ENCODE results near the gene HNRNPA3.
"Not testable (repeated sequence)": the region's sequence is repeated elsewhere in the genome, so short reads cannot be mapped to it uniquely, and the experiment has no call there.

HNRNPA3 gene

DNA sequence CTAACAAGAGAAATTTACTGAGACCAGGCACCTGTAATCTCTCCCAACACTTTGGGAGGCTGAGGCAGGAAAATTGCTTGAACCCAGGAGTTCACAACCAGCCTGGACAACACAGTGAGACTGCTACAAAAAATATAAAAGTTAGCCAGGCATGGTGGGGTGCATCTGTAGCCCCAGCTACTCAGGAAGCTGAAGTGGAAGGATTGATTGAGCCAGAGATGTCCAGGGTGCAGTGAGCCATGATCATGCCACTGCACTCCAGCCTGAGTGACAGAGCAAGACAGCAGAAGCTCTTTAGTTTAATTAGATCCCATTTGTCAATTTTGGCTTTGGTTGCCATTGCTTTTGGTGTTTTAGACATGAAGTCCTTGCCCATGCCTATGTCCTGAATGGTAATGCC is 32.9 kb upstream of the HNRNPA3 start:
- not testable (repeated sequence) for H3K4me3 Mint-ChIP-seq; H3K27ac Mint-ChIP-seq; H3K36me3 Mint-ChIP-seq (ENCODE audit: low read depth); H3K9me3 Mint-ChIP-seq; H3K4me1 Mint-ChIP-seq (ENCODE audit: low read depth); DNase-seq (ENCODE audit: low spot score)
- peaks cover 35% of the 10 kb centered on the region for H3K27me3 Mint-ChIP-seq (ENCODE audit: low read depth)

DNA sequence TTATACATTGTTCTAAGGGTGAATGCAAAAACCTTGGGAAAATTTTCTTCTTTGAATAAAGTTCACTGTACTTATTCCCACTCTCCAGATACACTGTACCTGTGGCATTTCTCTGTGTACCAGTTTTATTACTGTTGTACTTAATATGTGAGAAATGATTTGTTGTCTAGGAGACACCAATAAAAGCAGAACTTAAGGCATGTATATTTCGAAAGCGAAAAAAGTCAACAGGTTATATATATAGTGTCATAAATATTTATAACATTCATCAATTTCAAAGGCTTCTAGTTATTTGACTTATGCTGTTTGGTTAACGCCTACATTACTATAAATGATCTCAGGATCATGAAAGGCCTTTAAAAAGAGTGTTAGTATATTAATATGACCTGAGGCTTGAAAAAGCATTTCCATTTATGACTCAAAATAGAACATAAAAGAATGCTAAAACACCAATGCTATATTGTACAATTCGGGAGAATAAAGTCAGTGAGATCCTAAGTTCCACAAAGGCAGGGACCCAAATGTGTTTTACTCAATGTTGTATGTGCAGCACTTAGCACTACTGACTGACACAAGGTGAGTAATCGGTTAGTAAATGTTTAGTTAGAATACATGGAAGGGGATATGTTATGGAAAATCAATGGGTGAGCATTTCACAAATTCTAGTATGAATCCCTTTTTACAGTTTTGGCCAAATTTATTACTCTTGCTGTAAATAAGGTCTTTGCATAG is 32.2 kb upstream of the HNRNPA3 start:
- peaks cover 32% of the 10 kb centered on the region for H3K27me3 Mint-ChIP-seq (ENCODE audit: low read depth)
- no peak overlapping the region for H3K27ac Mint-ChIP-seq
- H3K36me3 Mint-ChIP-seq (ENCODE audit: low read depth) = no peaks in the 10 kb centered on the region
- DNase-seq (ENCODE audit: low spot score) = no peak
- H3K9me3 Mint-ChIP-seq = no peaks in the 10 kb centered on the region
- no peak overlapping the region for H3K4me3 Mint-ChIP-seq
- peaks cover 2% of the 10 kb centered on the region for H3K4me1 Mint-ChIP-seq (ENCODE audit: low read depth)

DNA sequence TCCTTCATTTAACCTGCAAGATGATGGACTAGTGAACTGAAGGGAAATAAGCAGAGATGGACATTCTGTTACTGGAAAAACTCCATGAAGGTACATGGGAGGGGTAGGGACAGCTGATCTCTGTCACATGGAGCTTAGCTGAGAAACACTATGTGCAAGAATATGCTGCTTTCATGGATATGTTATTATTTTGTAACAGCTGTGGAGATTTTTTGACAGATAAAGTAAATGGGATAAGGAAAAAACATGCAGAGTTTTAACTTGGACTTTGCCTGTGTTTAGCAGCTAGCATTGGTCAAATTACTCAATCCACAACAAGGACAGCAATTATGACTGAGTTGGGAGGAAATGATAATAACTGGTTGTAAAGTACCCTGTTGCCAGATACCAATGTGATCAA is 28.7 kb upstream of the HNRNPA3 start:
- Mint-ChIP-seq H3K27me3 (ENCODE audit: low read depth) (peaks cover 33% of the 10 kb centered on the region), H3K4me1 (ENCODE audit: low read depth) (peaks cover 1% of the 10 kb centered on the region), H3K36me3 (ENCODE audit: low read depth) (no peaks in the 10 kb centered on the region), H3K4me3 (no peak overlapping the region), H3K27ac (no peak overlapping the region), H3K9me3 (no peaks in the 10 kb centered on the region)
- no peak for DNase-seq (ENCODE audit: low spot score)

DNA sequence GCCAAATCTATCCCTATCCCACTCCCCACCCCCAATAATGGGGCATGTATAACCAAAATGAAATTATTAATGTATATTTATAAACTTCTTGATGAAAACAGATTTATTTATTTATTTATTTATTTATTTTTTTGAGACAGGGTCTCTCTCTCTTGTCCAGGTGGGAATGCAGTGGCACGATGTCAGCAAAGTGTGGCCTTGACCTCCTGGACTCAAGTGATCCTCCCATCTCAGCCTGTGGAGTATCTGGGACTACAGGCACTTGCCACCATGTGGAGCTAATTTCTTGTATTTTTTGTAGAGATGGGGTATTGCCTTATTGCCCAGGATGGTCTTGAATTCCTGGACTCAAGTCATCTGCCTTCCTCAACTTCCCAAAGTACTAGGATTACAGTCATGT is 28.0 kb upstream of the HNRNPA3 start:
- no peak for DNase-seq (ENCODE audit: low spot score)
- H3K36me3 Mint-ChIP-seq (ENCODE audit: low read depth) = no peaks in the 10 kb centered on the region
- H3K27ac Mint-ChIP-seq = no peak overlapping the region
- H3K4me1 Mint-ChIP-seq (ENCODE audit: low read depth) = peaks cover 1% of the 10 kb centered on the region
- peaks cover 28% of the 10 kb centered on the region for H3K27me3 Mint-ChIP-seq (ENCODE audit: low read depth)
- H3K9me3 Mint-ChIP-seq = no peaks in the 10 kb centered on the region
- no peak overlapping the region for H3K4me3 Mint-ChIP-seq

DNA sequence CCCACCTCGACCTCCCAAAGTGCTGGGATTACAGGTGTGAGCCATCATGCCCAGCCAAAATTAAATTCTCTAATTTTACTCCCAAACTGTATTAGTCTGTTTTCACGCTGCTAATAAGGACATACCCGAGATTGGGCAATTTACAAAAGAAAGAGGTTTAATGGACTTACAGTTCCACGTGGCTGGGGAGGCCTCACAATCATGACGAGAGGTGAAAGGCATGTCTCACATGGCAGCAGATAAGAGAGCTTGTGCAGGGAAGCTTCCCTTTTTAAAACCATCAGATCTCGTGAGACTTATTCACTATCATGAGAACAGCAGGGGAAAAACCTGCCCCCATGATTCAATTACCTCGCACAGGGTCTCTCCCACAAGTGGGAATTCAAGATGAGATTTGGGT is 26.6 kb upstream of the HNRNPA3 start:
- H3K4me3 Mint-ChIP-seq; H3K36me3 Mint-ChIP-seq (ENCODE audit: low read depth); H3K4me1 Mint-ChIP-seq (ENCODE audit: low read depth); H3K27ac Mint-ChIP-seq; DNase-seq (ENCODE audit: low spot score); H3K9me3 Mint-ChIP-seq: not testable (repeated sequence)
- peaks cover 24% of the 10 kb centered on the region for H3K27me3 Mint-ChIP-seq (ENCODE audit: low read depth)

DNA sequence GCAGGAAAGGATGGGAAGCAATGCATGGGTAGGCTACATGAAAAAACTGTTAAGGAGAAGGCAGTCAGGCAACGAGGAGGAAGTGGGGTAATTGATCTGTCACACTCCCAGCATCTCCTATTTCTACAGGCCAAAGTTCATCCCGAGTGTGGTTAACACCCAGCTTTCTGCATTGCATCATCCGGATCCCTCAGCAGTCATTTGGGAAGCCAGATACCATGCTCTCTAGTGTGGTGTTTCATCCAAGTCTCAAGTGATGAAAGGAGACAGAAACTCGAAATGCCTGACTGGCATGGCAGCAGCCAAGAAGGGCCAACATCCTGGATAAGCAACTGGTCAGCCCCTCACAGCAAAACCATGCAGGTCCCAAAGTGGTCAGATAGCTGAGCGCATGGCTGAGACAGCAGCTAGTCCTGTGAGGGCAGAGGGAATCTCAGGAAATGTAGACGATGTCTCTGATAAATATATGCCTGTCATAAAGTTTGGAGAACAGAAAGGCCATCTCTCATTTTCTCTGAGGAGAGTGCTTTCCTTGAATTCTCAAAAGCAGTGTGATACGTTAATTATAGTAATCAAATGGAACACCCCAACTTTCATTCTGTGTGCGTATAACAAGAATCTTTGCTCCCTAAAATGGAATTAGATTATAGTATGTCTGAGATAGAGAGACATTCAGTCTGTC is 24.8 kb upstream of the HNRNPA3 start:
- no peak overlapping the region for H3K27ac Mint-ChIP-seq
- H3K27me3 Mint-ChIP-seq (ENCODE audit: low read depth) = peaks cover 14% of the 10 kb centered on the region
- no peaks in the 10 kb centered on the region for H3K9me3 Mint-ChIP-seq
- no peak overlapping the region for H3K4me3 Mint-ChIP-seq
- peaks cover 1% of the 10 kb centered on the region for H3K4me1 Mint-ChIP-seq (ENCODE audit: low read depth)
- no peak for DNase-seq (ENCODE audit: low spot score)
- H3K36me3 Mint-ChIP-seq (ENCODE audit: low read depth) = no peaks in the 10 kb centered on the region

DNA sequence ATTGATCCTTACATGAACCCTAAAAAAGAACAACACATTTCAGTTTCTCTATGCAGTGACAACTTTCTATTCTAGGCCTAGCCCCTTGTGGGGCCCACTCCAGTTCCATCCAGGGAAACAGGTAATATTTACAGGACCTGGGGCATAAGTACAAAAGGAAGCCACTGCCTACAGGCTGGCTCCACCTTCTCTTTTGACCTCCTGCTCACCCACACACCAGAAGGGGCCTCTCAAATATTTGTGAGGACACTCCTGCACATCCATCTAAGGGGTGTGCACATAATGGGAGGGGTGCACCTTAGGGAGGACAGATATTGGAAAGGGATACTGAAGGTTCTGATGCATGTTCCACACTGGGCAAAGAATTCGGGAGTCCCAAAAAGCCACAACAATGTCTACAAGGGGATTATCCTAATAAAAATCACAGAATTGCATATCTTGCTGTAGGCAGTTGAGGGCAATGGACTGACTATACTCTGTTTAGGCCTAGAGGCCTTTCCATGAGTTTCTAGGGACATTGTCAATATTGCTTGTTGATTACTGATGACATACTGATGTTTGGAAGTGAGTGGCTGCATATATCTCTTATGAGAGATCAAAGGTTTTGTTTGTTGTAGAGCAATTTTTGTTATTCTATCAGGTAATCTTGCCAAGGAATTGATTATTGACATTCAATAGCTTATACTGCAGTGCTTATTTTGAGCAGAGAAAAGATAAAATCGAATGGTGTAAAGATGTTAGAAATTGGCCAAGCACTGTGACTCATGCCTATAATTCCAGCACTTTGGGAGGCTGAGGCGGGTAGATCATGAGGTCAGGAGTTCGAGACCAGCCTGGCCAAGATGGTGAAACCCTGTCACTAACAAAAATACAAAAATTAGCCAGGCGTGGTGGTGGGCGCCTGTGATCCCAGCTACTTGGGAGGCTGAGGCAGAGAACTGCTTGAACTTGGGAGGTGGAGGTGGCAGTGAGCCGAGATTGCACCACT is 23.8 kb upstream of the HNRNPA3 start:
- no peak overlapping the region for H3K27ac Mint-ChIP-seq
- peaks cover 9% of the 10 kb centered on the region for H3K27me3 Mint-ChIP-seq (ENCODE audit: low read depth)
- H3K4me1 Mint-ChIP-seq (ENCODE audit: low read depth) = peaks cover 3% of the 10 kb centered on the region
- H3K36me3 Mint-ChIP-seq (ENCODE audit: low read depth) = no peaks in the 10 kb centered on the region
- no peaks in the 10 kb centered on the region for H3K9me3 Mint-ChIP-seq
- no peak overlapping the region for H3K4me3 Mint-ChIP-seq
- DNase-seq (ENCODE audit: low spot score) = no peak

DNA sequence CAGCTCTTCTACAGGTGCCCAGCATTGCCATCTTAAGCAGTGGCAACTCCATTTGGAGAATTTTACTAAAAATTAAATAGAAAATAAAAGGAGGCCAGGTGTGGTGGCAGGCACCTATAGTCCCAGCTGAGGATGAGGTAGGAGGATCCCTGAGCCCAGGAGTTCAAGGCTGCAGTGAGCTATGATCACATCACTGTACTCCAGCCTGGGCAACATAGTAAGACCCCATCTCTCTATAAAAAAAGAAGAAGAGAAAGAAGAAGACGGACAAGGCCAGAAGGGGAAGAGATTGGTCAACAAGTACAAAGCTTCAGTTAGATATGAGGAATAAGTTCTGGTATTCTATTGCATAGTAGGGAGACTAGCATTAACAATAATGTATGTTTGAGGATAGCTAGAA is 21.7 kb upstream of the HNRNPA3 start:
- no peak overlapping the region for H3K4me3 Mint-ChIP-seq
- peaks cover 3% of the 10 kb centered on the region for H3K4me1 Mint-ChIP-seq (ENCODE audit: low read depth)
- no peaks in the 10 kb centered on the region for H3K9me3 Mint-ChIP-seq
- DNase-seq (ENCODE audit: low spot score) = no peak
- no peaks in the 10 kb centered on the region for H3K36me3 Mint-ChIP-seq (ENCODE audit: low read depth)
- H3K27me3 Mint-ChIP-seq (ENCODE audit: low read depth) = peaks cover 6% of the 10 kb centered on the region
- H3K27ac Mint-ChIP-seq = no peak overlapping the region

DNA sequence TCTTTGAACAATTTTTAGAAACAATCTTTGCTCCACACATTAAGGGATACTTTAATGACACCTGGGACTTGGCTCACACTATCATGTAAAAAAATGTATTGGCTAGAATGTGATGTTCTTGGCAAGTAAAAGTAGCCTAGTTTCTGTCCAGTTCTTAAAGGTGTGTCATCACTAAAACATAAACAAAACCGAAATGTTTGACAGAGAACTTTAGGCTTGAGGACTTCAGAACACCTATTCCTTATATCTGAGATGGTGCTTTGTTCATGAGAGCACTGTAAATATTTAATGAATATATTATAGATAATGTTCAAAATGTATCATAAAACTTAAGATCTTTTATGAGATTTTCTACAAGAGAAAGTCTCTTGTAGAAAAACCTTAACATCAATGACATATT is 19.8 kb upstream of the HNRNPA3 start:
- H3K27ac Mint-ChIP-seq = no peak overlapping the region
- DNase-seq (ENCODE audit: low spot score) = no peak
- no peaks in the 10 kb centered on the region for H3K36me3 Mint-ChIP-seq (ENCODE audit: low read depth)
- no peaks in the 10 kb centered on the region for H3K9me3 Mint-ChIP-seq
- H3K27me3 Mint-ChIP-seq (ENCODE audit: low read depth) = no peaks in the 10 kb centered on the region
- H3K4me3 Mint-ChIP-seq = no peak overlapping the region
- peaks cover 2% of the 10 kb centered on the region for H3K4me1 Mint-ChIP-seq (ENCODE audit: low read depth)

DNA sequence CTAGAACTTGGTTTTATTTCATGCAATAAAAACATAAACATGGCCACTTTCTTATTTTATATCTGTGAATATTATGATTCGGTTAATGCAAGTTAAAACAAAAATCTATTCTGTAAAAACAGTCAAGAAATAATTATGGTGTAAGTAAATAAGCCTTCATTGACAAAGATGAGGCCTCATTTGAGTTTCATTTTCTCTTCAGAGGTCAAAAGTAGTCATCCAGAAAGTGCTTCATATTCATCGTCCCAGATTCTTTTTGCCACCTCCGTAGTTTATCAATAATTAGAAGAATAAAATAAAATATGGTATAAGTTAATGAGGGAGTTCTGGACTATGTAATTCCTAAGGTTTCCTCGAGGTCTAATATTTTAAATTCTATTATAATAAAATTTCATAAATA is 19.4 kb upstream of the HNRNPA3 start:
- no peaks in the 10 kb centered on the region for H3K27me3 Mint-ChIP-seq (ENCODE audit: low read depth)
- no peak overlapping the region for H3K27ac Mint-ChIP-seq
- peaks cover 2% of the 10 kb centered on the region for H3K4me1 Mint-ChIP-seq (ENCODE audit: low read depth)
- H3K4me3 Mint-ChIP-seq = no peak overlapping the region
- H3K9me3 Mint-ChIP-seq = no peaks in the 10 kb centered on the region
- no peak for DNase-seq (ENCODE audit: low spot score)
- H3K36me3 Mint-ChIP-seq (ENCODE audit: low read depth) = no peaks in the 10 kb centered on the region

DNA sequence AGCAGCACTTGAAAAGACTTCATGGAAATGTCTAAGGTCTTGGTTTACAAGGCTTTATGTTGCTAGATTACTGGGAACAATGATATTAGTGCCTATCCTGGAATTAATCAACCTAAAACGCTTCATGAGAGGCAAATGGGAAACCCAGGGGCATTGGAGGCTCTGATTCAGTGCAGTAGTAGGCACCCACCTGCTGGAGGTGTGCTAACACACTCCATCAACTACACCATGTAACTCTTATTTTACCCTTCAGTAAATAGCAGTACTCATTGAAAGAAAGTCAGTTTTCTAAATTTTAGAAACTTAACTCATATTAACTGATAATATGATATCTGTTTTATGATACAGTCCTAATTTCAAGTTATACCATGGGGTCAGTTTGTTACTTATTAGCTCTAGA is 17.4 kb upstream of the HNRNPA3 start:
- Mint-ChIP-seq H3K27me3 (ENCODE audit: low read depth) (no peaks in the 10 kb centered on the region), H3K4me3 (no peak overlapping the region), H3K4me1 (ENCODE audit: low read depth) (peaks cover 2% of the 10 kb centered on the region)

DNA sequence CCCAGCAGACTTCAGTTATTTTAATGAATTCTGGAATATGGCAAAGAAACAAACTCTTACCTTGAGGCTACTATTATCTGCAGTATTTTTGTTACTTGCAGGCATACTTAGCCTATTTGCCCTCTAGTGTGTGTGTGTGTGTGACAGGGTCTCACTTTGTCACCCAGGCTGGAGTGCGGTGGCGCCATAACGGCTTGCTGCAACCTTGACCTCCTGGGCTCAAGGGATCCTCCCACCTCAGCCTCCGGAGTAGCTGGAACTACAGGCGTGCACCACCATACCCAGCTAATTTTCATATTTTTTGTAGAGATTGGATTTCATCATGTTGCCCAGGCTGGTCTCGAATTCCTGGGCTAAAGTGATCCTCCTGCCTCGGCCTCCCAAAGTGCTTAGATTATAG is 12.2 kb upstream of the HNRNPA3 start:
- not testable (repeated sequence) for H3K4me3 Mint-ChIP-seq; H3K9me3 Mint-ChIP-seq; H3K4me1 Mint-ChIP-seq (ENCODE audit: low read depth); H3K27ac Mint-ChIP-seq; DNase-seq (ENCODE audit: low spot score); H3K27me3 Mint-ChIP-seq (ENCODE audit: low read depth); H3K36me3 Mint-ChIP-seq (ENCODE audit: low read depth)

More for the DNA sequence above, 17.4 kb upstream of the HNRNPA3 start:
- Mint-ChIP-seq H3K9me3 (no peaks in the 10 kb centered on the region), H3K36me3 (ENCODE audit: low read depth) (no peaks in the 10 kb centered on the region), H3K27ac (no peak overlapping the region)
- DNase-seq (ENCODE audit: low spot score) = no peak

DNA sequence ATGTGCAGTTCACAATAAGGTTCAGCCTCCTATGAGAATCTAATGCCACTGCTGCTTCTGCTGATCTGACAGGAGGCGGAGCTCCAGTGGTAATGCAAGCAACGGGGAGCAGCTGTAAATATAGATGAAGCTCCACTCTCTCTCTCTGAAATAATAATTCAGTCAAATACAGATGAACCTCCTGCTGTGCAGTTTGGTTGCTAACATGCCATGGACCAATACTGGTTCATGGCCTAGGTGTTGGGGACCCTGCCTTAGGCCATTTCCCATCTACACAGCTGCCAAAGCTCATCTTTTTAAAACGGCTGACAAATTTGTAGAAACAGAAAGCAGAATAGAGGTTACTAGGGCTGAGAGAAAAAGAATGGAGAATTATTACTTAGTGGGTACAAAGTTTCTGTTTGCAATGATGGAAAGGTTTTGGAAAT is 10.7 kb upstream of the HNRNPA3 start:
- no peaks in the 10 kb centered on the region for H3K27me3 Mint-ChIP-seq (ENCODE audit: low read depth)
- no peak overlapping the region for H3K4me3 Mint-ChIP-seq
- H3K36me3 Mint-ChIP-seq (ENCODE audit: low read depth) = no peaks in the 10 kb centered on the region
- no peaks in the 10 kb centered on the region for H3K9me3 Mint-ChIP-seq
- H3K27ac Mint-ChIP-seq = no peak overlapping the region
- peaks cover 4% of the 10 kb centered on the region for H3K4me1 Mint-ChIP-seq (ENCODE audit: low read depth)
- no peak for DNase-seq (ENCODE audit: low spot score)

DNA sequence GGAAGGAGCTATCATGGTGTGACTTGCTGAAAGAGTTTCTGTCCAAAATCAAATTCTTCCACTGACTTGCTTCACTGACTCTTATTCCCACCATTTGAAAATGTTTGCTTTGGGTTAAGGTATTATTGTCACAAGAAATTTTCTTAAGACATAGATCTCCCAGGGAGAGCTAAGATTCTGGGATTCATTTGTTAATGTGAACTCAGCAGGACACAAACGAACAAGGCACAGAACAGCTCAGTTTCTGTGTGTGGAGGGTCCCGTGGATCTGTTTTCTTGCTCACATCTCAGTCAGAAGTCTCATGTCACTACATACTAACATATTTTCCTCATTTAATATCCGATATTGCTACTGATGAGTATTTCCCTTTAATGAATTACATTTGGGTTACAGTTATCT is 8.2 kb upstream of the HNRNPA3 start:
- Mint-ChIP-seq H3K27ac (no peak overlapping the region), H3K4me3 (no peak overlapping the region), H3K36me3 (ENCODE audit: low read depth) (peaks cover 3% of the 10 kb centered on the region), H3K4me1 (ENCODE audit: low read depth) (peaks cover 14% of the 10 kb centered on the region), H3K9me3 (no peaks in the 10 kb centered on the region), H3K27me3 (ENCODE audit: low read depth) (no peaks in the 10 kb centered on the region)
- no peak for DNase-seq (ENCODE audit: low spot score)

Measured in T-helper 2 cell treated with Interferon-gamma antibody and Interleukin-4, amounts not matched to agents 5 μg/mL and 100 μg/mL, for 36 hours (primary cell).